Activated CD4-positive, alpha-beta T cell treated with anti-CD3 and anti-CD28 coated beads, Interleukin-2, amount 50 U/mL, for 24 hours (primary cell): ENCODE data around the gene PEAK1.

Experiments used
- DNase-seq, 2 donors: peaks; one replicate each; pipeline ENCODE4 v3.0.0-alpha.2; 2020; ENCODE audit warnings: low read depth in 1 of 2, low spot score in 1 of 2

Gene PEAK1

GRCh38 chr15:77097248-77097721 lies 322.6 kb downstream of the PEAK1 start:
- DNase-seq = no peak

- no peak for DNase-seq
These were observed 323.4 kb downstream of the PEAK1 start for GRCh38 chr15:77096541-77096940.

DNA sequence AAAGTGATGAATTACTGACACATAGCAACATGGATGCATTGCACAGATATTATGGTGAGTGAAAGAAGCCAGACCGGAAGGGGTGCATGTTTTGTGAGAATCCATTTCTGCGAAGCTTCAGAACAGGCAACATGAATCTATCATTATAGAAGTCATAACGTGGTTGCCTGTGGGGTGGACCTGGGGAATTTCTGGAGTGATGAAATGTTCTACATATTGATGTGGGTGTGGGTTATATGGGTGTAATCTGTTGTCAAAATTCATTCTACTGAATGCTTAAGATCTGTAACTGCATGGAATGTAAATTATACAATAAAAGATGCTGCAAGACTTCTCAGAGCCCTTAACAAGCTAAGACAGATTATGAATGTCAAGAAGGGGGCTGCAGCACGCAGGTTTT lies 323.8 kb downstream of the PEAK1 start:
- DNase-seq = no peak

GRCh38 chr15:77094397-77095030 lies 325.4 kb downstream of the PEAK1 start:
- DNase-seq = no peak

DNA sequence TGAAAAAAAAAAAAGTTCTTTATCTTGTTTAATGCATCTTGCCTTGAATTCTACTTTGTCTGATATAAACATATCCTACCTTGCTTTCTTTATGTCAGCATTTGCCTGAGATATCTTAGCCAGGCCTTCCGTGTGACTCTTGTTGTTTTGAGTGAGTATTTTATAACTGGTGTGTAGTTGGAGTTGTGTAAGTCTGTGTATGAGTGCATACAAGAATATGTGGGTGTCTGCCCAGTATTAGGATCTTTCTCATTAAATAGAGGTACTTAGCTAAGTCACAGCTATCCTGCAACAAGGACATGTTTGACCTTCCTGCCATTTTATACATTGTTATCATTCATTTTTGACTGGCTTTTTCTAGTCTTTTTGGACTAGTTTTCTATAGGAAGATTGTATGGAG lies 326.5 kb downstream of the PEAK1 start:
- DNase-seq = no peak

- DNase-seq = no peak
These were observed 328.8 kb downstream of the PEAK1 start for GRCh38 chr15:77091097-77091496.

- no peak for DNase-seq
These were observed 332.7 kb downstream of the PEAK1 start for GRCh38 chr15:77087213-77087612.

DNA sequence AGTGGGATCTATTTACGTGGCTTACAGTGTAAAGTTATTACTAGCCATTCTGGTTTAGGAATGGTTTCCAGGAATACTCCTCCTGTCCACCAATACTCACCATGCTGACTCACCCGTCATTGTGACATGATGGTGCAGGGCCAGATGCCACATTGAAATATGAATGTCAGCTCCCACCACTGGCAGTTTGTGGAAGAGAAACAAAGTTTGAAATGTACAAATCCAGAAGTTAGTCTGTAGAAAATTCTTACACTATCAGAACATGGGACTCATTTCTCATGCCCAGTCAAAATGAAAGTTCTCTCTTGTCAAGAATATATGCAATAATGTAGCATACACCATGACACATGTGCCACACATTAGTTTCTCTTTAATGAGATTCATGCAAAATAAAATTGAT lies 334.6 kb downstream of the PEAK1 start:
- no peak for DNase-seq

- no peak for DNase-seq
These were observed 335.5 kb downstream of the PEAK1 start for GRCh38 chr15:77084436-77084835.

- peak in 1 of 2 donors; percentile 45 for DNase-seq
These were observed 336.3 kb downstream of the PEAK1 start for GRCh38 chr15:77083381-77084160.

DNA sequence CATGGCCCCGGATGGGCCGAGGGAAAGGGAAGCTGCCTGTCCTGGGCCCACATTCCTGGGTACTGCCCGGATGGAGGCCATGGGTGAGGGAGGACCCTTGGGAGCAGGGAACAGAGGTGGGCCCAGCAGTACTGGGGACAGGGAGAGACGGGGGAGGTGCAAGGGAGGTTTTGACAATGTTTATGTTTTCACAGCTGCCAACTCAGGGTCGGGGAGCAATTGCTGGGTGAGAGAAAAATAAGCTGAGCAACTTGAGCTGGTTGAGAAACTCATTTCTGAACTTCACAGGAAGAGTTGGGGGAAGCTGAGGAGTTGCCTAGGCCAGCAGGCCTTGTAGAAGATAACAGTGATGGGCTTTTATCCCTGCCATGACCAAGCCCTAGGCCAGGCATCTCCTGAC lies 337.9 kb downstream of the PEAK1 start:
- DNase-seq = no peak

DNA sequence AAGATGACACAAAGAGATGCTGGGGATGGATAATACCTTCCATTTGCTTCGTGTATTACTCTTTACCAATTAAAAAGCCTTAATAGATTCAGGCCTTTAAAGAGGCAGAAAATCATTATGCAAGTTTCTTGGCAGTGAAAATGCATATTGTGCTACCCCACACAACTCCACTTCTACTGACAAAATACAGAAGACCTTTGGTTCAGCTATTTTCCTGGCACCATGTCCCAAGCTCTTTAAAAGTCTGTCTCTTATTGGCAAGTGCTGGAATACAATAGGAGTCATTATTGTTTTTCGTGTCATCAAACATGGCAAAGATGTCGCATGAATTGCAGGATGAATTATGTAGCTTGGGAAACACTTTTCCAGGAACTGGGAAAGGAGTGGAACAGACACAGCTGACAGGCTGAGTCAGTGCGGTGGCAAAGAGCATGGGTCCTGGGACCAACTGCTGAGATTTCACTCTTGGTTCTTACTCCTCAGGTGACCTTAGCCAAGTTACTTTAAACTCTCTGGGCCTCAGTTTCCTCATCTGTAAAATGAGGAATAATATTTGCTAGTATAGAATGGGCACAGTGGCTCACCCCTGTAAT lies 343.5 kb downstream of the PEAK1 start:
- no peak for DNase-seq

- DNase-seq = no peak
These were observed 344.4 kb downstream of the PEAK1 start for GRCh38 chr15:77075528-77075927.

- no peak for DNase-seq
These were observed 345.6 kb downstream of the PEAK1 start for GRCh38 chr15:77074350-77074749.

- DNase-seq = no peak
These were observed 348.3 kb downstream of the PEAK1 start for GRCh38 chr15:77071305-77072223.

- DNase-seq = peak; percentile 78 to 87
These were observed 349.2 kb downstream of the PEAK1 start, which contains the start of gene TSPAN3 for GRCh38 chr15:77070495-77071304. TSPAN3 (minus strand) TSS chr15:77071109; CDS start chr15:77070954, 155 bp downstream.

- DNase-seq = no peak
These were observed 349.8 kb downstream of the PEAK1 start for GRCh38 chr15:77070180-77070494.

- no peak for DNase-seq
These were observed 350.3 kb downstream of the PEAK1 start for GRCh38 chr15:77069521-77070121.

DNA sequence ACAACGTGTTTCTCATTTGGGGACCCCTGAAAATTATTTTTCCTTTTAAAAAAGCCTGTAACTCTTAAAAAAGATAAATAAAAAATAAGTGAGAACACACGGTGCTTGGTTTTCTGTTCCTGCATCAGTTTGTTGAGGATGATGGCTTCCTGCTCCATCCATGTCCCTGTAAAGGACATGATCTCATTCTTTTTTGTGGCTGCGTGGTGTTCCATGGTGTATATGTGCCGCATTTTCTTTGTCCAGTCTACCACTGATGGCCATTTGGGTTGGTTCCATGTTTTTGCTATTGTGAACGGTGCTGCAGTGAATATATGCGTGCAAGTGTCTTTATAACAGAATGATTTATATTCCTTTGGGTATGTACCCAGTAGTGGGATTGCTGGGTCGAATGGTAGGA lies 351.3 kb downstream of the PEAK1 start:
- no peak for DNase-seq
